Neural progenitor cell (in vitro differentiated cells): ENCODE data around the gene GPR84. TPM values are rescaled to one million over a fixed set of nuclear protein-coding genes. Genes with fewer than 3 reads are reported as not detected.

Experiments
- DNase-seq: peaks from one replicate; pipeline ENCODE4 v3.0.0-alpha.2; 2016; ENCODE audit warnings: low spot score
- H2AFZ ChIP-seq: fragments of 200-600 bp; sonication (generic); replicated peaks from 2 replicates; pipeline ENCODE4 v1.6.1; 2016; ENCODE audit warnings: antibody characterized with exemption
- H3F3A ChIP-seq: fragments of 200-600 bp; sonication (generic); 2 replicates; pipeline ENCODE4 v1.6.1; 2016; ENCODE audit warnings: antibody characterized with exemption, low read depth
- H3K27ac ChIP-seq: fragments of 200-600 bp; sonication (generic); 2 replicates; pipeline ENCODE4 v1.5.1; 2016; ENCODE audit warnings: mild to moderate bottlenecking
- H3K27me3 ChIP-seq: fragments of 200-600 bp; sonication (generic); 2 replicates; pipeline ENCODE4 v1.6.1; 2016; ENCODE audit warnings: mild to moderate bottlenecking, moderate library complexity
- H3K36me3 ChIP-seq: fragments of 200-600 bp; sonication (generic); 2 replicates; pipeline ENCODE4 v1.5.1; 2016
- H3K4me1 ChIP-seq: fragments of 200-600 bp; sonication (generic); 2 replicates; pipeline ENCODE4 v1.6.1; 2016; ENCODE audit warnings: mixed run types
- H3K4me2 ChIP-seq: fragments of 200-600 bp; sonication (generic); 2 replicates; pipeline ENCODE4 v1.6.1; 2016
- H3K4me3 ChIP-seq: fragments of 200-600 bp; sonication (generic); 2 replicates; pipeline ENCODE4 v1.5.1; 2016
- H3K79me2 ChIP-seq: fragments of 200-600 bp; sonication (generic); 2 replicates; pipeline ENCODE4 v1.6.1; 2016; ENCODE audit warnings: low read depth
- H3K9ac ChIP-seq: fragments of 200-600 bp; sonication (generic); 2 replicates; pipeline ENCODE4 v1.6.1; 2016
- H3K9me3 ChIP-seq: fragments of 200-600 bp; sonication (generic); 2 replicates; pipeline ENCODE4 v1.5.1; 2016; ENCODE audit warnings: low read depth
- H4K20me1 ChIP-seq: fragments of 200-600 bp; sonication (generic); 2 replicates; pipeline ENCODE4 v1.6.1; 2016; ENCODE audit warnings: low read depth
- H3K27ac Mint-ChIP-seq: 3 replicates; pipeline ENCODE4 v1.8.0; 2021; ENCODE audit warnings: mixed read lengths
- H3K27me3 Mint-ChIP-seq: 2 replicates; pipeline ENCODE4 v1.8.0; 2022; ENCODE audit warnings: low read depth, mild to moderate bottlenecking, inconsistent platforms, moderate library complexity, mixed read lengths; ENCODE audit not compliant: insufficient read depth
- H3K36me3 Mint-ChIP-seq: 3 replicates; pipeline ENCODE4 v1.8.0; 2021; ENCODE audit warnings: mixed read lengths
- H3K4me1 Mint-ChIP-seq: 3 replicates; pipeline ENCODE4 v1.8.0; 2021; ENCODE audit warnings: mixed read lengths
- H3K4me3 Mint-ChIP-seq: 3 replicates; pipeline ENCODE4 v1.8.0; 2021; ENCODE audit warnings: mild to moderate bottlenecking, moderate library complexity, mixed read lengths
- H3K9me3 Mint-ChIP-seq: 3 replicates; pipeline ENCODE4 v1.8.0; 2020; ENCODE audit warnings: mixed read lengths
- CTCF ChIP-seq: fragments of 200-600 bp; sonication (generic); IDR thresholded peaks from 2 replicates; pipeline ENCODE4 v1.5.1; 2017; ENCODE audit warnings: antibody characterized with exemption, mild to moderate bottlenecking
- EZH2 ChIP-seq: fragments of 200-600 bp; sonication (generic); IDR thresholded peaks from 2 replicates; pipeline ENCODE4 v1.6.1; 2017; ENCODE audit warnings: antibody characterized with exemption, mild to moderate bottlenecking, moderate library complexity
- EZH2phosphoT487 ChIP-seq: fragments of 200-600 bp; sonication (generic); IDR thresholded peaks from 2 replicates; pipeline ENCODE4 v1.6.1; 2017; ENCODE audit warnings: antibody characterized with exemption
- total RNA-seq: library from RNA; depleted of rRNA; stranded (reverse); fragments of >200 nt; gene quantifications from 2 replicates; pipeline ENCODE4 v1.2.3, GENCODE V29; 2015; ENCODE audit warnings: low replicate concordance

The GPR84 gene
- total RNA-seq, 1 donor from 2014 or later = not detected

- peaks cover 30% of the 10 kb centered on the region for H3K4me1 ChIP-seq
- H3K4me1 Mint-ChIP-seq = peaks cover 27% of the 10 kb centered on the region
- no peak overlapping the region for H3K27ac ChIP-seq
- no peak overlapping the region for H3K9ac ChIP-seq
- peaks cover 34% of the 10 kb centered on the region for H3F3A ChIP-seq
- H3K9me3 Mint-ChIP-seq = no peaks in the 10 kb centered on the region
- H3K9me3 ChIP-seq = no peaks in the 10 kb centered on the region
- H3K27me3 ChIP-seq = no peaks in the 10 kb centered on the region
- TF ChIP-seq CTCF (no peak), EZH2phosphoT487 (no peak), EZH2 (no peak)
- peaks cover 11% of the 10 kb centered on the region for H3K36me3 Mint-ChIP-seq
- peaks cover 4% of the 10 kb centered on the region for H3K79me2 ChIP-seq
- H3K4me2 ChIP-seq = no peak overlapping the region
- H3K4me3 Mint-ChIP-seq = no peak overlapping the region
- DNase-seq = no peak
- H3K36me3 ChIP-seq = no peaks in the 10 kb centered on the region
- H3K4me3 ChIP-seq = no peak overlapping the region
- H2AFZ ChIP-seq = no peak overlapping the region
- H4K20me1 ChIP-seq = no peaks in the 10 kb centered on the region
- H3K27me3 Mint-ChIP-seq = peaks cover 3% of the 10 kb centered on the region
- no peak overlapping the region for H3K27ac Mint-ChIP-seq
Measured at GRCh38 chr12:54394986-54395385, 30.7 kb upstream of the GPR84 start.

DNA sequence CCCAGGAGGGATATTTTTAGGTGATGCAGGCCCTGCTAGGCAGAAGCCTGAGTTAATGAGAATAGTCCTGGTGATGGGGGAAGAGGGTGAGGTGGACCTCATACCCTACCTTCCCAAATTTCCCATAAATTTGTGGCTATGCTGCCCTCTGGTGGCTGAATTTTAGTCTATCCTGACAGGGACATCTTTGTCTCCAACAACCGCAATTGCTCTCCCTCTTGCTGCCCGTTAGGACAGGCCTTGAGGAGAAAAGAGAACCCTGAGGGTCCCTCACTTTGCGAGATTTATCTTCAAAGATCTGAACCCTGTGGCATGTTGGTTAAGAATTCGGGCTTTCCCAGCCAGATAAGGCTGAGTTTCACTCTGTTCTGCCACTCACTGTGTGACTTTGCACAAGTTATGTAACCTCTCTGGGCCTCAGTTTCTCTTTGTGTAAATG, 30.0 kb upstream of the GPR84 start:
- Histone ChIP-seq H3K27ac (no peak overlapping the region), H3K27me3 (no peaks in the 10 kb centered on the region), H3K36me3 (no peaks in the 10 kb centered on the region), H3K9ac (no peak overlapping the region), H3K4me3 (no peak overlapping the region), H3K4me1 (peaks cover 37% of the 10 kb centered on the region), H3K9me3 (no peaks in the 10 kb centered on the region), H3K79me2 (peaks cover 5% of the 10 kb centered on the region), H4K20me1 (no peaks in the 10 kb centered on the region), H3K4me2 (peak overlapping the region; percentile 53), H2AFZ (no peak overlapping the region), H3F3A (peaks cover 35% of the 10 kb centered on the region)
- TF ChIP-seq CTCF = peak; percentile 86
- no peak for TF ChIP-seq EZH2phosphoT487
- H3K27me3 Mint-ChIP-seq = peaks cover 3% of the 10 kb centered on the region
- peak; percentile 85 for DNase-seq
- H3K9me3 Mint-ChIP-seq = no peaks in the 10 kb centered on the region
- H3K27ac Mint-ChIP-seq = no peak overlapping the region
- H3K4me1 Mint-ChIP-seq = peaks cover 34% of the 10 kb centered on the region
- H3K36me3 Mint-ChIP-seq = peaks cover 10% of the 10 kb centered on the region
- no peak overlapping the region for H3K4me3 Mint-ChIP-seq

GRCh38 chr12:54393743-54394142, 29.5 kb upstream of the GPR84 start:
- Histone ChIP-seq H3K9ac (no peak overlapping the region), H4K20me1 (no peaks in the 10 kb centered on the region), H3K9me3 (no peaks in the 10 kb centered on the region), H3K27me3 (no peaks in the 10 kb centered on the region), H3K27ac (no peak overlapping the region), H3K4me2 (peak overlapping the region; percentile 53), H2AFZ (no peak overlapping the region), H3K36me3 (no peaks in the 10 kb centered on the region), H3K79me2 (peaks cover 5% of the 10 kb centered on the region), H3K4me3 (no peak overlapping the region), H3F3A (peaks cover 40% of the 10 kb centered on the region), H3K4me1 (peaks cover 43% of the 10 kb centered on the region)
- TF ChIP-seq EZH2 = no peak
- TF ChIP-seq CTCF = no peak
- no peak for TF ChIP-seq EZH2phosphoT487
- no peaks in the 10 kb centered on the region for H3K9me3 Mint-ChIP-seq
- H3K36me3 Mint-ChIP-seq = peaks cover 8% of the 10 kb centered on the region
- H3K4me1 Mint-ChIP-seq = peaks cover 39% of the 10 kb centered on the region
- peaks cover 3% of the 10 kb centered on the region for H3K27me3 Mint-ChIP-seq
- peak overlapping the region; percentile 22 for H3K27ac Mint-ChIP-seq
- no peak for DNase-seq
- peak overlapping the region; percentile 13 for H3K4me3 Mint-ChIP-seq
